HG02981 (cell line): ENCODE measurements around the gene FBXO8.

ENCODE experiments used
- ATAC-seq: cut with Tn5 transposase; IDR thresholded peaks from one replicate; pipeline ENCODE4 v1.9.1; 2021; ENCODE audit warnings: mild to moderate bottlenecking, moderate library complexity; ENCODE audit not compliant: unreplicated experiment

Gene FBXO8

GRCh38 chr4:174252412-174252811 lies 31.1 kb downstream of the FBXO8 start:
- ATAC-seq = no peak

- ATAC-seq = no peak
These were observed 35.1 kb downstream of the FBXO8 start for GRCh38 chr4:174248407-174248806.

- ATAC-seq = no peak
These were observed 37.8 kb downstream of the FBXO8 start for GRCh38 chr4:174245714-174246113.

GRCh38 chr4:174244441-174244840 lies 39.0 kb downstream of the FBXO8 start:
- peak; percentile 81 for ATAC-seq

GRCh38 chr4:174241162-174241561 lies 42.3 kb downstream of the FBXO8 start:
- ATAC-seq = no peak

- no peak for ATAC-seq
These were observed 47.1 kb downstream of the FBXO8 start for GRCh38 chr4:174236359-174236758.

GRCh38 chr4:174230680-174231079 lies 52.8 kb downstream of the FBXO8 start:
- no peak for ATAC-seq

- ATAC-seq = no peak
These were observed 53.3 kb downstream of the FBXO8 start for GRCh38 chr4:174230148-174230547.

GRCh38 chr4:174228988-174229387 lies 54.5 kb downstream of the FBXO8 start:
- ATAC-seq = no peak

- no peak for ATAC-seq
These were observed 58.0 kb downstream of the FBXO8 start for GRCh38 chr4:174225349-174226049.

GRCh38 chr4:174224550-174224949 lies 58.9 kb downstream of the FBXO8 start:
- no peak for ATAC-seq

GRCh38 chr4:174222266-174222872 lies 61.1 kb downstream of the FBXO8 start:
- peak; percentile 66 for ATAC-seq

GRCh38 chr4:174218127-174218790 lies 65.2 kb downstream of the FBXO8 start:
- ATAC-seq = no peak

- no peak for ATAC-seq
These were observed 66.0 kb downstream of the FBXO8 start for GRCh38 chr4:174217273-174218126.

GRCh38 chr4:174216799-174217272 lies 66.6 kb downstream of the FBXO8 start:
- ATAC-seq = no peak

GRCh38 chr4:174215961-174216680 lies 67.3 kb downstream of the FBXO8 start:
- no peak for ATAC-seq

GRCh38 chr4:174215057-174215456 lies 68.4 kb downstream of the FBXO8 start:
- ATAC-seq = no peak

GRCh38 chr4:174214101-174214878 lies 69.2 kb downstream of the FBXO8 start:
- ATAC-seq = peak; percentile 58

GRCh38 chr4:174213731-174214100 lies 69.8 kb downstream of the FBXO8 start:
- no peak for ATAC-seq

GRCh38 chr4:174212061-174212460 lies 71.4 kb downstream of the FBXO8 start:
- ATAC-seq = no peak
